HepG2 (cell line): ENCODE data around the gene DSCAM. TPM values are rescaled to one million over a fixed set of nuclear protein-coding genes. Genes with fewer than 3 reads are reported as not detected.

Experiments
- ADNP ChIP-seq: sonication (generic); formaldehyde crosslinking; IDR thresholded peaks from 2 replicates; pipeline ENCODE4 v1.4.0; 2020; ENCODE audit warnings: missing genetic modification reagents
- BRD4 ChIP-seq: sonication (generic); formaldehyde crosslinking; IDR thresholded peaks from 2 replicates; pipeline ENCODE4 v1.4.0; 2020; ENCODE audit warnings: missing genetic modification reagents
- HDAC6 ChIP-seq: fragments of 200-600 bp; sonication (generic); IDR thresholded peaks from 2 replicates; pipeline ENCODE4 v1.7.0; 2017; ENCODE audit warnings: mild to moderate bottlenecking, antibody characterized with exemption, low read length, low read depth
- NFIC ChIP-seq: IDR thresholded peaks from 2 replicates; pipeline ENCODE4 v1.6.1; 2012; ENCODE audit warnings: mild to moderate bottlenecking, low read length, inconsistent platforms
- RBFOX2 ChIP-seq: fragments of 200-400 bp; formaldehyde crosslinking; IDR thresholded peaks from 2 replicates; pipeline ENCODE4 v1.6.1; 2017; ENCODE audit warnings: low read depth, mild to moderate bottlenecking, low read length
- SALL2 ChIP-seq: sonication (generic); formaldehyde crosslinking; IDR thresholded peaks from 2 replicates; pipeline ENCODE4 v1.8.1; 2023; ENCODE audit warnings: mild to moderate bottlenecking, missing genetic modification reagents, inconsistent platforms
- TBX3 ChIP-seq: fragments of 450-650 bp; IDR thresholded peaks from 2 replicates; pipeline ENCODE4 v1.6.1; 2017; ENCODE audit warnings: antibody characterized with exemption, mild to moderate bottlenecking, inconsistent platforms, borderline replicate concordance
- ZNF331 ChIP-seq: sonication (generic); formaldehyde crosslinking; IDR thresholded peaks from 2 replicates; pipeline ENCODE4 v1.4.0; 2020; ENCODE audit warnings: missing genetic modification reagents
- ZNF446 ChIP-seq: sonication (generic); formaldehyde crosslinking; IDR thresholded peaks from 2 replicates; pipeline ENCODE4 v1.5.0; 2020; ENCODE audit warnings: mild to moderate bottlenecking, missing genetic modification reagents
- polyA plus RNA-seq, 8 experiments: library from polyadenylated mRNA; depleted of rRNA in 3 of 8; stranded (reverse) in 7 of 8; unstranded in 1 of 8; fragments of >200 nt; fragmentation: Illumina TruSeq in 4 of 8; extraction: Trizol in 4 of 8; gene quantifications; 2 replicates each; pipeline versions ENCODE4 v1.2.1 to v1.2.3, GENCODE V29; 2011 to 2016; ENCODE audit warnings: low read depth in 4 of 8, missing spikeins in 1 of 8, mixed read lengths in 1 of 8; ENCODE audit not compliant: insufficient read depth in 1 of 8
- total RNA-seq, 5 experiments: library from RNA; depleted of rRNA; stranded (reverse); fragments of >200 nt; fragmentation: Illumina TruSeq; extraction: Trizol; gene quantifications; 2 replicates each; pipeline ENCODE4 v1.2.3, GENCODE V29; 2016; ENCODE audit warnings: low read depth in 1 of 5
- TF ChIP-seq, protein P1 (sequence below): IDR thresholded peaks from 2 replicates; pipeline ENCODE4 v1.6.1; 2016; ENCODE audit warnings: missing compliant biosample characterization, missing genetic modification reagents, borderline replicate concordance
- TF ChIP-seq, protein P2 (sequence below): sonication (generic); formaldehyde crosslinking; IDR thresholded peaks from 2 replicates; pipeline ENCODE4 v1.5.1; 2020; ENCODE audit warnings: mild to moderate bottlenecking, missing genetic modification reagents, borderline replicate concordance
- TF ChIP-seq, protein P3 (sequence below): sonication (generic); formaldehyde crosslinking; conservative IDR thresholded peaks from 2 replicates; pipeline ENCODE4 v1.4.0; 2020; ENCODE audit warnings: missing genetic modification reagents
- TF ChIP-seq, protein P4 (sequence below): sonication (generic); formaldehyde crosslinking; IDR thresholded peaks from 2 replicates; pipeline ENCODE4 v1.8.0; 2022; ENCODE audit warnings: missing genetic modification reagents, mild to moderate bottlenecking, inconsistent platforms, borderline replicate concordance
- TF ChIP-seq, protein P5 (sequence below): sonication (generic); formaldehyde crosslinking; IDR thresholded peaks from 2 replicates; pipeline ENCODE4 v1.5.0; 2020; ENCODE audit warnings: missing genetic modification reagents, mild to moderate bottlenecking, borderline replicate concordance
- TF ChIP-seq, protein P6 (sequence below): sonication (generic); formaldehyde crosslinking; IDR thresholded peaks from 2 replicates; pipeline ENCODE4 v1.4.0; 2020; ENCODE audit warnings: mild to moderate bottlenecking, missing genetic modification reagents, borderline replicate concordance
- TF ChIP-seq, protein P7 (sequence below): sonication (generic); formaldehyde crosslinking; IDR thresholded peaks from 2 replicates; pipeline ENCODE4 v1.5.0; 2020; ENCODE audit warnings: missing genetic modification reagents, mild to moderate bottlenecking, borderline replicate concordance

Gene DSCAM
- total and polyA plus RNA-seq, 2 of the 13 experiments (the other 11 are each of a cell fraction or from before 2014, with no cell fraction given) = not detected

DNA sequence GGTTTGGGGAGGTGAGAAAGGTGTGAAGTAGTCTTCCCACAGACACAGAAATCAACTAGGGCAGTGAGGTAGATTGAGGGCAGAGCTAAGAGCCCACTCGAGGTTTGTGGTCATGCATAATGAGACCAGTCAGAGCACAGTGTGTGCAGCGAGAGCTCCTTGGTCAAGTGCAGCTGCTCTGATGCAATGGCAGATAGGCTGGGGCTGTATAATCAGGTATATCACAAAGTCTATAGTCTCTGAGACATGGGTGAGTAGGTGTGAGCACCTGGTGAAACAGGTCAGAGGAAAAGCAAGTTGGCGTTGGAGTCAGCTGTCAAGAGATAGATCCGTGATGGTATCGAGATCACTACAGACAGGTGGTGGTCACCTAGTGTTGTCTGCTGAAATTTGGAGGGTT is 17.6 kb downstream of the DSCAM start (continued):
- TF ChIP-seq, protein P1, sequence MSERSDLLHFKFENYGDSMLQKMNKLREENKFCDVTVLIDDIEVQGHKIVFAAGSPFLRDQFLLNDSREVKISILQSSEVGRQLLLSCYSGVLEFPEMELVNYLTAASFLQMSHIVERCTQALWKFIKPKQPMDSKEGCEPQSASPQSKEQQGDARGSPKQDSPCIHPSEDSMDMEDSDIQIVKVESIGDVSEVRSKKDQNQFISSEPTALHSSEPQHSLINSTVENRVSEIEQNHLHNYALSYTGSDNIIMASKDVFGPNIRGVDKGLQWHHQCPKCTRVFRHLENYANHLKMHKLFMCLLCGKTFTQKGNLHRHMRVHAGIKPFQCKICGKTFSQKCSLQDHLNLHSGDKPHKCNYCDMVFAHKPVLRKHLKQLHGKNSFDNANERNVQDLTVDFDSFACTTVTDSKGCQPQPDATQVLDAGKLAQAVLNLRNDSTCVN (CRISPR knock-in tag) = no peak
- TF ChIP-seq SALL2 = no peak
- TF ChIP-seq NFIC = no peak
- no peak for TF ChIP-seq ZNF446
- TF ChIP-seq, protein P2, sequence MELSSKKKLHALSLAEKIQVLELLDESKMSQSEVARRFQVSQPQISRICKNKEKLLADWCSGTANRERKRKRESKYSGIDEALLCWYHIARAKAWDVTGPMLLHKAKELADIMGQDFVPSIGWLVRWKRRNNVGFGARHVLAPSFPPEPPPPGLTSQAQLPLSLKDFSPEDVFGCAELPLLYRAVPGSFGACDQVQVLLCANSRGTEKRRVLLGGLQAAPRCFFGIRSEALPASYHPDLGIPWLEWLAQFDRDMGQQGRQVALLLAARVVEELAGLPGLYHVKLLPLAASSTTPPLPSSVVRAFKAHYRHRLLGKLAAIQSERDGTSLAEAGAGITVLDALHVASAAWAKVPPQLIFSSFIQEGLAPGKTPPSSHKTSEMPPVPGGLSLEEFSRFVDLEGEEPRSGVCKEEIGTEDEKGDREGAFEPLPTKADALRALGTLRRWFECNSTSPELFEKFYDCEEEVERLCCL = no peak
- TF ChIP-seq TBX3 = no peak
- TF ChIP-seq, protein P3, sequence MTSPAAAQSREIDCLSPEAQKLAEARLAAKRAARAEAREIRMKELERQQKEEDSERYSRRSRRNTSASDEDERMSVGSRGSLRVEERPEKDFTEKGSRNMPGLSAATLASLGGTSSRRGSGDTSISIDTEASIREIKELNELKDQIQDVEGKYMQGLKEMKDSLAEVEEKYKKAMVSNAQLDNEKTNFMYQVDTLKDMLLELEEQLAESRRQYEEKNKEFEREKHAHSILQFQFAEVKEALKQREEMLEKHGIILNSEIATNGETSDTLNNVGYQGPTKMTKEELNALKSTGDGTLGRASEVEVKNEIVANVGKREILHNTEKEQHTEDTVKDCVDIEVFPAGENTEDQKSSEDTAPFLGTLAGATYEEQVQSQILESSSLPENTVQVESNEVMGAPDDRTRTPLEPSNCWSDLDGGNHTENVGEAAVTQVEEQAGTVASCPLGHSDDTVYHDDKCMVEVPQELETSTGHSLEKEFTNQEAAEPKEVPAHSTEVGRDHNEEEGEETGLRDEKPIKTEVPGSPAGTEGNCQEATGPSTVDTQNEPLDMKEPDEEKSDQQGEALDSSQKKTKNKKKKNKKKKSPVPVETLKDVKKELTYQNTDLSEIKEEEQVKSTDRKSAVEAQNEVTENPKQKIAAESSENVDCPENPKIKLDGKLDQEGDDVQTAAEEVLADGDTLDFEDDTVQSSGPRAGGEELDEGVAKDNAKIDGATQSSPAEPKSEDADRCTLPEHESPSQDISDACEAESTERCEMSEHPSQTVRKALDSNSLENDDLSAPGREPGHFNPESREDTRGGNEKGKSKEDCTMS (CRISPR knock-in tag) = no peak
- TF ChIP-seq, protein P4, sequence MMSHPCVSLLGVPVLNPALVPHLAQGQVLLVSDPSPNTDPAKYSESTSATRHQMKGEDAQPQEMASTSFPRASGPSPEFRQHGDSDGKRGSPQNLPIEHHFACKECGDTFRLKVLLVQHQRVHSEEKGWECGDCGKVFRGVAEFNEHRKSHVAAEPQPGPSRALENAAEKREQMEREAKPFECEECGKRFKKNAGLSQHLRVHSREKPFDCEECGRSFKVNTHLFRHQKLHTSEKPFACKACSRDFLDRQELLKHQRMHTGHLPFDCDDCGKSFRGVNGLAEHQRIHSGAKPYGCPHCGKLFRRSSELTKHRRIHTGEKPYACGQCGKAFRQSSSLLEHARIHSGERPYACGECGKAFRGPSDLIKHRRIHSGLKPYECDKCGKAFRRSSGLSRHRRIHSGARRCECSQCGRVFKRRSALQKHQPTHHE = no peak
- TF ChIP-seq BRD4 (CRISPR knock-in tag) = no peak
- TF ChIP-seq ZNF331 (CRISPR knock-in tag) = no peak
- TF ChIP-seq RBFOX2 = no peak
- TF ChIP-seq, protein P5, sequence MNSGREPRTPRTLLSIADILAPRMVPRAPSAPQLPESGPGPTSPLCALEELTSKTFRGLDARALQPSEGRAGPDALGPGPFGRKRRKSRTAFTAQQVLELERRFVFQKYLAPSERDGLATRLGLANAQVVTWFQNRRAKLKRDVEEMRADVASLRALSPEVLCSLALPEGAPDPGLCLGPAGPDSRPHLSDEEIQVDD (CRISPR knock-in tag) = no peak
- TF ChIP-seq HDAC6 = no peak
- TF ChIP-seq, protein P6, sequence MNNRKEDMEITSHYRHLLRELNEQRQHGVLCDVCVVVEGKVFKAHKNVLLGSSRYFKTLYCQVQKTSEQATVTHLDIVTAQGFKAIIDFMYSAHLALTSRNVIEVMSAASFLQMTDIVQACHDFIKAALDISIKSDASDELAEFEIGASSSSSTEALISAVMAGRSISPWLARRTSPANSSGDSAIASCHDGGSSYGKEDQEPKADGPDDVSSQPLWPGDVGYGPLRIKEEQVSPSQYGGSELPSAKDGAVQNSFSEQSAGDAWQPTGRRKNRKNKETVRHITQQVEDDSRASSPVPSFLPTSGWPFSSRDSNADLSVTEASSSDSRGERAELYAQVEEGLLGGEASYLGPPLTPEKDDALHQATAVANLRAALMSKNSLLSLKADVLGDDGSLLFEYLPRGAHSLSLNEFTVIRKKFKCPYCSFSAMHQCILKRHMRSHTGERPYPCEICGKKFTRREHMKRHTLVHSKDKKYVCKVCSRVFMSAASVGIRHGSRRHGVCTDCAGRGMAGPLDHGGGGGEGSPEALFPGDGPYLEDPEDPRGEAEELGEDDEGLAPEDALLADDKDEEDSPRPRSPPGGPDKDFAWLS (CRISPR knock-in tag) = no peak
- TF ChIP-seq, protein P7, sequence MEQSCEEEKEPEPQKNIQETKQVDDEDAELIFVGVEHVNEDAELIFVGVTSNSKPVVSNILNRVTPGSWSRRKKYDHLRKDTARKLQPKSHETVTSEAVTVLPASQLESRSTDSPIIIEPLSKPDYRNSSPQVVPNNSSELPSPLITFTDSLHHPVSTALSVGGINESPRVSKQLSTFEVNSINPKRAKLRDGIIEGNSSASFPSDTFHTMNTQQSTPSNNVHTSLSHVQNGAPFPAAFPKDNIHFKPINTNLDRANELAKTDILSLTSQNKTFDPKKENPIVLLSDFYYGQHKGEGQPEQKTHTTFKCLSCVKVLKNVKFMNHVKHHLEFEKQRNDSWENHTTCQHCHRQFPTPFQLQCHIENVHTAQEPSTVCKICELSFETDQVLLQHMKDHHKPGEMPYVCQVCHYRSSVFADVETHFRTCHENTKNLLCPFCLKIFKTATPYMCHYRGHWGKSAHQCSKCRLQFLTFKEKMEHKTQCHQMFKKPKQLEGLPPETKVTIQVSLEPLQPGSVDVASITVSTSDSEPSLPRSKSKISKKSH (CRISPR knock-in tag) = no peak
- TF ChIP-seq ADNP (CRISPR knock-in tag) = no peak
